Smooth muscle cell (in vitro differentiated cells): Measurements from ENCODE around the gene GLIPR1. TPM values are rescaled to one million over a fixed set of nuclear protein-coding genes. Genes with fewer than 3 reads are reported as not detected.
"Not testable (repeated sequence)": the region's sequence is repeated elsewhere in the genome, so short reads cannot be mapped to it uniquely, and the experiment has no call there.

ENCODE experiments used
- DNase-seq: peaks from one replicate; lab custom pipeline; 2025; ENCODE audit not compliant: unreplicated experiment; lab: John Stamatoyannopoulos, UW
- H2AFZ ChIP-seq: fragments of 200-600 bp; sonication (generic); 2 replicates; pipeline ENCODE4 v1.6.0; 2016; ENCODE audit warnings: antibody characterized with exemption, low read depth, mild to moderate bottlenecking
- H3F3A ChIP-seq: fragments of 200-600 bp; sonication (generic); 2 replicates; pipeline ENCODE4 v1.6.0; 2017; ENCODE audit warnings: antibody characterized with exemption, low read depth
- H3K27ac ChIP-seq: fragments of 200-600 bp; sonication (generic); 2 replicates; pipeline ENCODE4 v1.5.1; 2016; ENCODE audit warnings: low read depth, mild to moderate bottlenecking
- H3K27me3 ChIP-seq: fragments of 200-600 bp; sonication (generic); 2 replicates; pipeline ENCODE4 v1.6.1; 2016; ENCODE audit warnings: low read depth, mild to moderate bottlenecking
- H3K36me3 ChIP-seq: fragments of 200-600 bp; sonication (generic); 2 replicates; pipeline ENCODE4 v1.5.1; 2016; ENCODE audit warnings: low read depth
- H3K4me1 ChIP-seq: fragments of 200-600 bp; sonication (generic); 2 replicates; pipeline ENCODE4 v1.5.1; 2016; ENCODE audit warnings: low read depth
- H3K4me2 ChIP-seq: fragments of 200-600 bp; sonication (generic); 2 replicates; pipeline ENCODE4 v1.6.0; 2016; ENCODE audit warnings: mild to moderate bottlenecking
- H3K4me3 ChIP-seq: fragments of 200-600 bp; sonication (generic); 2 replicates; pipeline ENCODE4 v1.5.1; 2016; ENCODE audit warnings: mild to moderate bottlenecking
- H3K79me2 ChIP-seq: fragments of 200-600 bp; sonication (generic); 2 replicates; pipeline ENCODE4 v1.6.0; 2016; ENCODE audit warnings: low read depth, mild to moderate bottlenecking
- H3K9ac ChIP-seq: fragments of 200-600 bp; sonication (generic); 2 replicates; pipeline ENCODE4 v1.6.0; 2016; ENCODE audit warnings: low read depth
- H3K9me3 ChIP-seq: fragments of 200-600 bp; sonication (generic); replicated peaks from 2 replicates; pipeline ENCODE4 v1.5.1; 2016; ENCODE audit warnings: low read depth
- H4K20me1 ChIP-seq: fragments of 200-600 bp; sonication (generic); 2 replicates; pipeline ENCODE4 v1.6.0; 2016; ENCODE audit warnings: low read depth
- CTCF ChIP-seq: fragments of 200-600 bp; sonication (generic); IDR thresholded peaks from 2 replicates; pipeline ENCODE4 v1.5.1; 2017; ENCODE audit warnings: borderline replicate concordance, mild to moderate bottlenecking, antibody characterized with exemption; ENCODE audit not compliant: insufficient read depth, poor library complexity, severe bottlenecking
- WGBS: methylation state at CpG from one replicate; pipeline ENCODE4 v1.1.7; 2016; ENCODE audit warnings: low lambda C conversion rate; 5-methylcytosine and 5-hydroxymethylcytosine counted together
- polyA plus RNA-seq: library from polyadenylated mRNA; unstranded; fragments of >200 nt; fragmentation: Nextera tagmentation; extraction: Ambion mirVana; gene quantifications from 2 replicates; pipeline ENCODE4 v1.2.1, GENCODE V29; 2016
- total RNA-seq: library from RNA; depleted of rRNA; stranded (reverse); fragments of >200 nt; gene quantifications from 2 replicates; pipeline ENCODE4 v1.2.3, GENCODE V29; 2014

The GLIPR1 gene
- total and polyA plus RNA-seq, 2 experiments from 2014 or later = 199 to 200 TPM

GRCh38 chr12:75443709-75444108 lies 36.8 kb upstream of the GLIPR1 start:
- no peak overlapping the region for H2AFZ ChIP-seq
- H3K4me2 ChIP-seq = no peak overlapping the region
- no peaks in the 10 kb centered on the region for H3K4me1 ChIP-seq
- no peak overlapping the region for H3K4me3 ChIP-seq
- H3K27me3 ChIP-seq = no peaks in the 10 kb centered on the region
- H3K79me2 ChIP-seq = no peaks in the 10 kb centered on the region
- H3F3A ChIP-seq = no peaks in the 10 kb centered on the region
- H3K9me3 ChIP-seq = no peaks in the 10 kb centered on the region
- no peaks in the 10 kb centered on the region for H4K20me1 ChIP-seq
- TF ChIP-seq CTCF = no peak
- no peaks in the 10 kb centered on the region for H3K36me3 ChIP-seq
- no peak overlapping the region for H3K27ac ChIP-seq
- WGBS = 60% methylated on average over 3 of the region's 3 CpGs
- no peak for DNase-seq
- no peak overlapping the region for H3K9ac ChIP-seq

- Histone ChIP-seq H3F3A (no peaks in the 10 kb centered on the region), H3K27me3 (no peaks in the 10 kb centered on the region), H4K20me1 (no peaks in the 10 kb centered on the region), H3K9ac (no peak overlapping the region), H3K4me1 (no peaks in the 10 kb centered on the region), H3K79me2 (no peaks in the 10 kb centered on the region), H2AFZ (peak overlapping the region; percentile 70), H3K4me2 (no peak overlapping the region), H3K27ac (peak overlapping the region; percentile 33), H3K36me3 (no peaks in the 10 kb centered on the region), H3K9me3 (no peaks in the 10 kb centered on the region), H3K4me3 (no peak overlapping the region)
- no peak for DNase-seq
- 82% methylated on average over 6 of the region's 6 CpGs for WGBS
- no peak for TF ChIP-seq CTCF
Observed at GRCh38 chr12:75444429-75445136, 36.0 kb upstream of the GLIPR1 start.

GRCh38 chr12:75445137-75445507 lies 35.4 kb upstream of the GLIPR1 start:
- H3K4me1 ChIP-seq, DNase-seq, H3K4me2 ChIP-seq, H3K27me3 ChIP-seq, H3K27ac ChIP-seq, H3K9me3 ChIP-seq, H3K4me3 ChIP-seq, H3K79me2 ChIP-seq, H3K9ac ChIP-seq, H3K36me3 ChIP-seq, H3F3A ChIP-seq, H4K20me1 ChIP-seq: not testable (repeated sequence)
- peak overlapping the region; percentile 70 for H2AFZ ChIP-seq
- WGBS = 88% methylated on average over 7 of the region's 7 CpGs

GRCh38 chr12:75446857-75447256 lies 33.7 kb upstream of the GLIPR1 start:
- DNase-seq = no peak
- H3K4me1 ChIP-seq = no peaks in the 10 kb centered on the region
- no peak overlapping the region for H2AFZ ChIP-seq
- no peak for TF ChIP-seq CTCF
- no peak overlapping the region for H3K4me2 ChIP-seq
- no peaks in the 10 kb centered on the region for H3F3A ChIP-seq
- H4K20me1 ChIP-seq = no peaks in the 10 kb centered on the region
- no peak overlapping the region for H3K9ac ChIP-seq
- no peak overlapping the region for H3K27ac ChIP-seq
- H3K27me3 ChIP-seq = no peaks in the 10 kb centered on the region
- H3K36me3 ChIP-seq = no peaks in the 10 kb centered on the region
- no peaks in the 10 kb centered on the region for H3K9me3 ChIP-seq
- H3K79me2 ChIP-seq = no peaks in the 10 kb centered on the region
- no peak overlapping the region for H3K4me3 ChIP-seq
